DLD1 (cell line): Measurements from ENCODE around the gene LRRC37A2.
"Not testable (repeated sequence)": the region's sequence is repeated elsewhere in the genome, so short reads cannot be mapped to it uniquely, and the experiment has no call there.

ENCODE experiments used
- in situ Hi-C: cut with HindIII; loops from 2 replicates; pipeline ENCODE4 v1.10.0; 2017; ENCODE audit warnings: low sequenced_read_pairs

The LRRC37A2 gene

GRCh38 chr17:46591332-46591731, 79.1 kb downstream of the LRRC37A2 start:
- in situ Hi-C loops, result not testable (repeated sequence)

GRCh38 chr17:46598344-46598931, 86.2 kb downstream of the LRRC37A2 start:
- in situ Hi-C loops, result not testable (repeated sequence)

DNA sequence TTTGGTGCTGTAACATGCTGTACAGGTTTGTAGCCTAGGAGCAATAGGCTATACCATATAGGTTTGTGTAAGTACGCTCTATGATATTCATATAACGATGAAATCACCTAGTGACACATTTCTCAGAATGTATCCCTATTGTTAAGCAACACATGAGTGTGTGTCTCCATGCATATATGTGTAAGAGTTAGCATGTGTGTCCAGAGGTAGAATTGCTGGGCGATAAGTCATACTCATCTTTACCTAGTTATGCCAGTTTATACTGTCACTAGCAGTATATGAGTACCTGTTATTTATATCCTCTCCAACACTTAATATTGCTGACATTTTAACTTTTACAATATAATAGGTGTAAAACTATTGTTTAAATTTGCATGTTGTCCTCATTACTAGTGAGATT, 88.5 kb downstream of the LRRC37A2 start:
- in situ Hi-C loops, result not testable (repeated sequence)

DNA sequence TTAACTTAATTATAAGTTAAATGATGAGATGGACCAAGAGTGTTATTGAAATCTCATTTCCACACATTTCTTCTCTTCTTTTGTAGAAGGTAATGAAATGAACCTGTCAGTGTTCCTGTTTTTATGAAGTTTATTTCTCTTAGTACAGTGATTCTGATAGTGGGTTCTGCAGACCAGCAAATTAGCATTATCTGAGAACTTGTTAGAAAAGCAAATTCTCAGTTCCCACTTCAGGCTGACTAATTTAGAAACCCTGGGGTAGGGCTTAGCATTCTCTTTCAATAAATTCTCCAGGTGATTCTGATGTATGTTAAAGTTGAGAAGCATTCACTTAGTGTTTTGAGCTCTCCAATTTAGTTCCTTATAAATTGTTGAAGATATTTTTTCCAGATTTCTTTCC, 90.9 kb downstream of the LRRC37A2 start:
- in situ Hi-C loops, result not testable (repeated sequence)
